Choroid plexus epithelial cell (primary cell): ENCODE measurements around the gene PCGF2.
A peak's percentile ranks its signal among the peaks of the same experiment; 100 is the strongest.

Source experiments
- DNase-seq: peaks from one replicate; pipeline ENCODE4 v3.0.0-alpha.2; 2010; ENCODE audit warnings: low read depth
- H3K4me3 ChIP-seq: 2 replicates; pipeline ENCODE4 v1.5.1; 2011; ENCODE audit warnings: low read depth, mild to moderate bottlenecking, control low read depth, low read length, moderate library complexity
- CTCF ChIP-seq: conservative IDR thresholded peaks from 2 replicates; pipeline ENCODE4 v1.5.1; 2011; ENCODE audit warnings: low read depth, mild to moderate bottlenecking, control low read depth, inconsistent platforms, low read length, moderate library complexity

The PCGF2 gene

GRCh38 chr17:38735161-38735997 is 12.8 kb downstream of the PCGF2 start:
- peak; percentile 91 for TF ChIP-seq CTCF
- no peak overlapping the region for H3K4me3 ChIP-seq
- no peak for DNase-seq

- no peak overlapping the region for H3K4me3 ChIP-seq
- peak; percentile 42 for TF ChIP-seq CTCF
- no peak for DNase-seq
Observed at GRCh38 chr17:38733982-38734973, 13.9 kb downstream of the PCGF2 start.

- DNase-seq = no peak
- H3K4me3 ChIP-seq = no peak overlapping the region
- TF ChIP-seq CTCF = no peak
Observed at GRCh38 chr17:38733282-38733981, 14.7 kb downstream of the PCGF2 start.

GRCh38 chr17:38732376-38733281 is 15.5 kb downstream of the PCGF2 start:
- DNase-seq = no peak
- TF ChIP-seq CTCF = no peak

GRCh38 chr17:38731526-38732294 is 16.4 kb downstream of the PCGF2 start:
- no peak for TF ChIP-seq CTCF
- DNase-seq = no peak
- H3K4me3 ChIP-seq = no peak overlapping the region

More at GRCh38 chr17:38732376-38733281, 15.5 kb downstream of the PCGF2 start:
- H3K4me3 ChIP-seq = no peak overlapping the region
